Astrocyte of the spinal cord (primary cell): ENCODE results near the gene COX7B.
"Not testable (repeated sequence)": the region's sequence is repeated elsewhere in the genome, so short reads cannot be mapped to it uniquely, and the experiment has no call there.

ENCODE experiments used
- DNase-seq: peaks from one replicate; pipeline ENCODE4 v3.0.0; 2011; ENCODE audit warnings: low read depth, low spot score
- H3K4me3 ChIP-seq: 2 replicates; pipeline ENCODE4 v1.5.1; 2011; ENCODE audit warnings: low read depth, mild to moderate bottlenecking, low read length, moderate library complexity
- in situ Hi-C: cut with HindIII; loops from 2 replicates; pipeline ENCODE4 v1.10.0; 2017; ENCODE audit warnings: low sequenced_read_pairs
- TF ChIP-seq, protein P1 (sequence below): IDR thresholded peaks from 2 replicates; pipeline ENCODE4 v1.5.1; 2012; ENCODE audit warnings: low read depth, mild to moderate bottlenecking, low read length, inconsistent platforms

COX7B gene

GRCh38 chrX:77924320-77924859 is 25.1 kb downstream of the COX7B start:
- DNase-seq: no peak
- no peak overlapping the region for H3K4me3 ChIP-seq
- in situ Hi-C loops: no loop called here
- TF ChIP-seq, protein P1, sequence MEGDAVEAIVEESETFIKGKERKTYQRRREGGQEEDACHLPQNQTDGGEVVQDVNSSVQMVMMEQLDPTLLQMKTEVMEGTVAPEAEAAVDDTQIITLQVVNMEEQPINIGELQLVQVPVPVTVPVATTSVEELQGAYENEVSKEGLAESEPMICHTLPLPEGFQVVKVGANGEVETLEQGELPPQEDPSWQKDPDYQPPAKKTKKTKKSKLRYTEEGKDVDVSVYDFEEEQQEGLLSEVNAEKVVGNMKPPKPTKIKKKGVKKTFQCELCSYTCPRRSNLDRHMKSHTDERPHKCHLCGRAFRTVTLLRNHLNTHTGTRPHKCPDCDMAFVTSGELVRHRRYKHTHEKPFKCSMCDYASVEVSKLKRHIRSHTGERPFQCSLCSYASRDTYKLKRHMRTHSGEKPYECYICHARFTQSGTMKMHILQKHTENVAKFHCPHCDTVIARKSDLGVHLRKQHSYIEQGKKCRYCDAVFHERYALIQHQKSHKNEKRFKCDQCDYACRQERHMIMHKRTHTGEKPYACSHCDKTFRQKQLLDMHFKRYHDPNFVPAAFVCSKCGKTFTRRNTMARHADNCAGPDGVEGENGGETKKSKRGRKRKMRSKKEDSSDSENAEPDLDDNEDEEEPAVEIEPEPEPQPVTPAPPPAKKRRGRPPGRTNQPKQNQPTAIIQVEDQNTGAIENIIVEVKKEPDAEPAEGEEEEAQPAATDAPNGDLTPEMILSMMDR: no peak

GRCh38 chrX:77925764-77926163 is 26.5 kb downstream of the COX7B start:
- no peak overlapping the region for H3K4me3 ChIP-seq
- in situ Hi-C loops: no loop called here
- no peak for DNase-seq
- TF ChIP-seq, protein P1: no peak

DNA sequence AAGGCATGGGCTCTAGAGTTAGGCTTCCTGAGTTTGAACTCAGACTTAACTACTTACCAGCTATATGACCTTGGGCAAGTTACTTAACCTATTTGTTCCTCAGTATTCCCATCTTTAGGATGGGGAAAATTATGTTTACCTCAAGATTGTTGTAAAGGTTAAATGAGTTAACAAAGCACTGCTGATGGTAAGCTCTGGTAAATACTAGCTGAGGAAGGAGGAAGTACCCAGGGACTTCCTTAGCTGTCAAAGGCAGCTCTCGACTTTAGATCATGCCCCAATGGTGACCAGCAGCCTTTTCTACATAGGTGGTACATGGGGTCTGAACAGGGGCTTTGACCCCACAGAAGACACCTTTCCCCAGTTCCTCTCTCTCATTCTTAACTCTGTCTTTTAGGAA is 31.3 kb downstream of the COX7B start:
- no peak for DNase-seq
- in situ Hi-C loops: no loop called here

GRCh38 chrX:77935886-77936285 is 36.6 kb downstream of the COX7B start:
- no peak overlapping the region for H3K4me3 ChIP-seq
- in situ Hi-C loops: no loop called here
- DNase-seq: no peak
- TF ChIP-seq, protein P1: no peak

More for the DNA sequence above, 31.3 kb downstream of the COX7B start:
- no peak overlapping the region for H3K4me3 ChIP-seq
- TF ChIP-seq, protein P1: no peak

- in situ Hi-C loops: no loop called here
- no peak overlapping the region for H3K4me3 ChIP-seq
- no peak for DNase-seq
- TF ChIP-seq, protein P1: no peak
Measured at GRCh38 chrX:77936299-77936698, 37.0 kb downstream of the COX7B start.

- in situ Hi-C loops: no loop called here
- TF ChIP-seq, protein P1: no peak
- H3K4me3 ChIP-seq: no peak overlapping the region
- peak; percentile 50 for DNase-seq
Measured at GRCh38 chrX:77937291-77937690, 38.0 kb downstream of the COX7B start.

GRCh38 chrX:77938083-77938680 is 38.9 kb downstream of the COX7B start:
- DNase-seq: no peak
- TF ChIP-seq, protein P1: no peak
- in situ Hi-C loops: no loop called here
- no peak overlapping the region for H3K4me3 ChIP-seq

- DNase-seq, in situ Hi-C loops: not testable (repeated sequence)
Measured at GRCh38 chrX:77945031-77945430, 45.8 kb downstream of the COX7B start.

More at GRCh38 chrX:77945031-77945430, 45.8 kb downstream of the COX7B start:
- not testable (repeated sequence) for H3K4me3 ChIP-seq
